Measurements from ENCODE around the gene HDAC5. TPM values are rescaled to one million over a fixed set of nuclear protein-coding genes. Genes with fewer than 3 reads are reported as not detected.

The HDAC5 gene
- polyA plus RNA-seq, 1 of the 3 experiments (the other 2 are of a cell fraction) = 19.0 TPM

DNA sequence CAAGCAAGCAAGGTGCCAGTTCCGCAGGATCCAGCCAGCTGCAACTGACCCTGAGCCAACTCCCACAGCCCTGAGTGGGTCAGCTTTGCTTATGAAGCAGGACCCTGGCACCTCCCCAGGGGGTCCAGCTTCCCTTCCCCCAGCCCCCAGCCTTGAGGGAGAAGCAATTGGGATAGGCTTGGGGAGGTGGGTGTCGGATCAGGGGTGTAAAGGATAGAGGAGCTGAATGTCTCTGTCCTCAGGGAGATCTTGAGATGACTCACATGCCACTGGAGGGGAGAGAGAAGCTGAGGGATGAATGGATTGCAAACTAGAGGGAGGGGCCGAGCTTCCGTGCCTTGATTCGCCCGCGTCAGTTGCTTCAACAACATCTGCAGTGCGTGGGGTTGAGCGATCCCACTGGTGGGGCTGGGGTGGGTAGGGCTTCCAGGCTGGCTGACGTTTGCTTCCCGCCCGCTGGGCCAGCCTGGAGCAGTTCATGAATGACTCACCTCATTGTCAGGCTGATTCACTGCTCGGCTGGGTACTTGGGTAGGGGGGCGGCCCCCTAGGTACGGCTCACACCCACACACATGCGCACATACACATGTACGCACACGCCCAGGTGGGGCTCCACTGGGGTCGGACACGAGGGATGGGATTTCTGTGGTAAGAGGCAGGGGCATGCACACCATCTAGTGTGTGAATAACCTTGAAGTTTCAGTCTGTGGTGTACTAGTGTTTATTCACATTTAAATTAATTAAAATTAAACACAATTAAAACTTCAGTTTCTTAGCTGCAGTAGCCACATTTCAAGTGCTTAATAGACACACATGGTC lies 14.7 kb upstream of the HDAC5 start:
- H3F3A ChIP-seq (replicated peaks; ENCODE audit: insufficient read depth) = peaks cover 16% of the 10 kb centered on the region
- peak overlapping the region; percentile 85 for H2AFZ ChIP-seq (ENCODE audit: low read depth)
- TF ChIP-seq EP300 (IDR thresholded peaks at IDR 0.05; ENCODE audit: borderline replicate concordance in 1 of 2, low read depth in 1 of 2, low read length in 1 of 2) (peak in 1 of 2 experiments; percentile 44; a peak in 1 of 4 replicates), TEAD4 (IDR thresholded peaks at IDR 0.05; ENCODE audit: borderline replicate concordance, insufficient read depth) (no peak), MEF2A (IDR thresholded peaks at IDR 0.05; ENCODE audit: borderline replicate concordance, low read depth) (0 out of 2 replicates have a peak, but pooled peaks have one; percentile 67), TCF12 (IDR thresholded peaks at IDR 0.05) (peak; percentile 67), FOSL2 (IDR thresholded peaks at IDR 0.05; ENCODE audit: borderline replicate concordance, low read depth) (peak; percentile 98), JUND (IDR thresholded peaks at IDR 0.05) (peak; percentile 91), SIN3A (IDR thresholded peaks at IDR 0.05; ENCODE audit: borderline replicate concordance, low read depth, low read length) (peak; percentile 62; the same call in 1 of the 2 replicates), RXRA (IDR thresholded peaks at IDR 0.05; ENCODE audit: borderline replicate concordance, low read depth) (no peak), POLR2AphosphoS5 (IDR thresholded peaks at IDR 0.05; ENCODE audit: low read depth, low read length) (0 out of 2 replicates have a peak, but pooled peaks have one; percentile 16), NRF1 (IDR thresholded peaks at IDR 0.05; ENCODE audit: low read depth, low read length) (peak; percentile 48; the same call in 1 of the 2 replicates), RFX5 (IDR thresholded peaks at IDR 0.05; ENCODE audit: low read length) (no peak)
- TF ChIP-seq, protein P1, sequence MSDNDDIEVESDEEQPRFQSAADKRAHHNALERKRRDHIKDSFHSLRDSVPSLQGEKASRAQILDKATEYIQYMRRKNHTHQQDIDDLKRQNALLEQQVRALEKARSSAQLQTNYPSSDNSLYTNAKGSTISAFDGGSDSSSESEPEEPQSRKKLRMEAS (IDR thresholded peaks at IDR 0.05; ENCODE audit: low read depth) = peak; percentile 82
- TF ChIP-seq, protein P2, sequence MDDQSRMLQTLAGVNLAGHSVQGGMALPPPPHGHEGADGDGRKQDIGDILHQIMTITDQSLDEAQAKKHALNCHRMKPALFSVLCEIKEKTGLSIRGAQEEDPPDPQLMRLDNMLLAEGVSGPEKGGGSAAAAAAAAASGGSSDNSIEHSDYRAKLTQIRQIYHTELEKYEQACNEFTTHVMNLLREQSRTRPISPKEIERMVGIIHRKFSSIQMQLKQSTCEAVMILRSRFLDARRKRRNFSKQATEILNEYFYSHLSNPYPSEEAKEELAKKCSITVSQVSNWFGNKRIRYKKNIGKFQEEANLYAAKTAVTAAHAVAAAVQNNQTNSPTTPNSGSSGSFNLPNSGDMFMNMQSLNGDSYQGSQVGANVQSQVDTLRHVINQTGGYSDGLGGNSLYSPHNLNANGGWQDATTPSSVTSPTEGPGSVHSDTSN (IDR thresholded peaks at IDR 0.05) = peak; percentile 82
- TF ChIP-seq, protein P3, sequence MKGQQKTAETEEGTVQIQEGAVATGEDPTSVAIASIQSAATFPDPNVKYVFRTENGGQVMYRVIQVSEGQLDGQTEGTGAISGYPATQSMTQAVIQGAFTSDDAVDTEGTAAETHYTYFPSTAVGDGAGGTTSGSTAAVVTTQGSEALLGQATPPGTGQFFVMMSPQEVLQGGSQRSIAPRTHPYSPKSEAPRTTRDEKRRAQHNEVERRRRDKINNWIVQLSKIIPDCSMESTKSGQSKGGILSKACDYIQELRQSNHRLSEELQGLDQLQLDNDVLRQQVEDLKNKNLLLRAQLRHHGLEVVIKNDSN (IDR thresholded peaks at IDR 0.05; ENCODE audit: borderline replicate concordance, low read depth) = no peak
- no peaks in the 10 kb centered on the region for H4K20me1 ChIP-seq (ENCODE audit: insufficient read depth)
- peaks cover 13% of the 10 kb centered on the region for H3K79me2 ChIP-seq (ENCODE audit: insufficient read depth)
- CTCF ChIA-PET = interaction anchor here (0.6 to 2.3 kb wide), 2 partner anchors 12 to 30 kb away, joined by 3 to 5 read pairs; no protein-coding TSS in a partner anchor
- 7% methylated on average over 18 of the region's 20 CpGs for WGBS (ENCODE audit: low lambda C conversion rate)
- POLR2A ChIA-PET = no interaction called here
- peak; percentile 43 for DNase-seq
- no peaks in the 10 kb centered on the region for H3K27me3 ChIP-seq (ENCODE audit: insufficient read depth)
- no peaks in the 10 kb centered on the region for H3K36me3 ChIP-seq (replicated peaks in 1 of 2; ENCODE audit: control insufficient read depth in 1 of 2, insufficient read depth in 2 of 2, low read length in 1 of 2)
- no peaks in the 10 kb centered on the region for H3K9me2 ChIP-seq
- H3K9ac ChIP-seq = peak overlapping the region; percentile 65; the same call in 1 of the 2 replicates
- H3K4me2 ChIP-seq = peak overlapping the region; percentile 89
- H3K4me3 ChIP-seq (ENCODE audit: low read depth in 2 of 2, low read length in 1 of 2) = peak overlapping the region; percentile 22 to 48; a peak in 2 of 4 replicates
- peaks cover 2 to 13% of the 10 kb centered on the region in 2 experiments; a peak in 3 of 4 replicates for H3K4me1 ChIP-seq (ENCODE audit: control insufficient read depth in 1 of 2, insufficient read depth in 2 of 2, low read depth in 1 of 2, low read length in 1 of 2)
- no peaks in the 10 kb centered on the region for H3K9me3 ChIP-seq
- H3K27ac ChIP-seq (ENCODE audit: low read depth in 2 of 2, low read length in 1 of 2) = peak overlapping the region in 1 of 2 experiments; percentile 91; a peak in 2 of 4 replicates
